ENCODE data around the gene GPR158.
"Not testable (repeated sequence)": the region's sequence is repeated elsewhere in the genome, so short reads cannot be mapped to it uniquely, and the experiment has no call there.

Gene GPR158

DNA sequence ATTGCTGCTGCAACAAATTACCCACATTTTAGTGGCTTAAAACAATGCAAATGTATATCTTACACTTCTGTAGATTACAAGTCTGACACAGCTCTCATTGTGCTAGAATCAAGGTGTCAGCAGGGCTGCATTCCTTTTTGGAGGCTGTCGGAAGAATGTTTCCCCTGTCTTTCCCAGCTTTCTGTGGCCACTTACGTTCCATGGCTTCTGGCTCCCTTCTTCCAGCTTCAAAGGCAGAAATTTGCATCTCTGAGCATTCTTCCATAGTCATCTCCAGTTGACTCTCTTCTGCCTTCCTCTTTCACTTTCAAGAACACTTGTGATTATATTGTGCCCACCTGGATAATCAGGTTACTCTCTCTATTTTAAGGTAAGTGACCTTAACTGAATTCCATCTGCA is 125.3 kb downstream of the GPR158 start:
- in situ Hi-C loops (cut with MboI; ENCODE audit: low sequenced_read_pairs) = no loop called here

DNA sequence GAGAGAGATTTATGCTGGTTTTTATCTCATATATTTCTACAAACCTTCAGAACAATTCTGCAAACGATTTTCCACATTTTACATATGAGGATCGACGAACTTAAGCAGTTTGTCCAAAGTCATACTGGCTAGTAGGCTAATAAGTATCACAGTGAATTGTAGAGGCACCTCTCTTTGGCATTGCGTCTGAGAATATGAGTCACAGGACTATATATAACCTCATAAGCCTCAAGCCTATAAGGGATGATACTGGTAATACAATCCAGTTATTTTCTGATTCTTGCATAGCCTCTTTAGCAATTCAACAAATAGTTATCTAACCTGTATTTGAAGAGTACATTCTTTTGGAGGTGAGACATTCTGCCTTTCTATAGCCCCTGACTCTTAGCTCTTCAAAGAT is 129.8 kb downstream of the GPR158 start:
- in situ Hi-C loops (cut with MboI; ENCODE audit: low sequenced_read_pairs) = no loop called here

DNA sequence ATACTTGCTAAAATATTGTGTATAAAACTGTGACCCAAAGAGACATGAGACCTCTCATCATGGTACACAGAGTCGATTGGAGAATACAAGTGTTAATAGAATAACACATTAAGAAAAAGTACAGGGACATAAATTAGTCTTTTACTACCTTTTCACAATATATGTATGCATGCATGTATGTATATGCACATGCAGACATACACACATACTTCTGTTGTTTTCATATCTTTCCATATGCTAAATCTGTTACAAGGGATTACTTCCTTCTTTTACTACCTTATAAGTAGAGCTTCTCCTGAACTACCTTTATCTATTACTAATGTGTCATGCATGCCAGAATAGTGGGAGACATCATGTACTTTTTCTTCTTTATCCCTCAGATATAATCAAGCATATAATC is 131.6 kb downstream of the GPR158 start:
- in situ Hi-C loops (cut with MboI; ENCODE audit: low sequenced_read_pairs) = no loop called here

DNA sequence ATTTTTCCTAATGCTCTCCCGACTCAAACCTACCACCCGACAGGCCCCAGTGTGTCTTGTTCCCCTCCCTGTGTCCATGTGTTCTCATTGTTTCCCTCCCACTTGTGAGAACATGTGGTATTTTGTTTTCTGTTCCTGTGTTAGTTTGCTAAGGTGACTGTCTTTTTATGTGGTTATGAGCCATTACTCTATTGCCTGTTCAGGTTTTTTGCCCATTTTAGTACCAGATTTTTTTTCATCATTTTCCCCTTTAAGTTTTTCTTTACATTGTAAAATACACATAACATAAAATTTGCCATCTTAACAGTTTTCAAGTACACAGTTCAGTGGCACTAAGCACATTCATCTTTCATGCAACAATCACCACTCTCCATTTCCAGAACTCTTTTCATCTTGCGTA is 133.5 kb downstream of the GPR158 start:
- in situ Hi-C loops (cut with MboI; ENCODE audit: low sequenced_read_pairs) = no loop called here

DNA sequence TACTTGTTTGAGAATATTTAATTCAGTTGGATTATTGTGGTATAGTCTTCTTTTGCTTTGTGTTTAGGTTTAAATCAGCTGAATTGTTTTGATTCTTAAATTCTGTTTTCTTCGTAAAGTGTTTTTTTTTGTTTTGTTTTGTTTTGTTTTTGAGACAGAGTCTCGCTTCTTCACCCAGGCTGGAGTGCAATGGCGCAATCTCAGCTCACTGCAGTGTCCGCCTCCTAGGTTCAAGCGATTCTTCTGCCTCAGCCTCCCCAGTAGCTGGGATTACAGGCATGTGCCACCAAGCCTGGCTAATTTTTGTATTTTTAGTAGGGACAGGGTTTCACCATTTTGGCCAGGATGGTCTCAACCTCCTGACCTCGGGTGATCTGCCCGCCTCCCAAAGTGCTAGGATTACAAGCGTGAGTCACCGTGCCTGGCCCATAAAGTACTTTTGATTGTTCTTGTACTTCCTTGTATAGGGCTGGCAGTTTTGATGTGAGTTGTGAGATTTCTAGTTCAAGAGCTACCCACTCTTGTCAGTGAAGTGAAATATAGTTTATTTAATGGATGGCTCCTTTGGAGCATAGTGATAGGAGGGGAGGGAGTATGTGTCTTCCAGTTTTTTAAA is 142.9 kb downstream of the GPR158 start:
- in situ Hi-C loops (cut with MboI; ENCODE audit: low sequenced_read_pairs) = not testable (repeated sequence)

DNA sequence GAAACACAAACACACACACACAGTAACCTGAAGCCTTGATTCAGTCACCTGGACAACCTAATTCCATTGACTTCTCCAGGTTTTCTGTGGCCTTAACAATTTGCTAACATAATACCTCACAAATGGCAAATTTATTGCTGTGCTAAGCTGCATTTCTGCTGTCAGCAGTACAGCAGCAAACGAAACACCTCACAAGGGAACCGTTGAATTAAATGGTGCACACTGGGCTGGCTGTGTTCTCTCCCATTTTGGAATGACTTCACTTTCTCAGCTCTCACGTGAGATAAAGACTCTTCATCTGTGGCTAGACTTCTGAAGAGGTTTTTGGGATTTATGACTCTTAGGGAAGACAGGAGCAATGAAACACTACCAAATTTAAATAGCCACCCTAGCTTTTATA is 152.5 kb downstream of the GPR158 start:
- in situ Hi-C loops (cut with MboI; ENCODE audit: low sequenced_read_pairs) = no loop called here

DNA sequence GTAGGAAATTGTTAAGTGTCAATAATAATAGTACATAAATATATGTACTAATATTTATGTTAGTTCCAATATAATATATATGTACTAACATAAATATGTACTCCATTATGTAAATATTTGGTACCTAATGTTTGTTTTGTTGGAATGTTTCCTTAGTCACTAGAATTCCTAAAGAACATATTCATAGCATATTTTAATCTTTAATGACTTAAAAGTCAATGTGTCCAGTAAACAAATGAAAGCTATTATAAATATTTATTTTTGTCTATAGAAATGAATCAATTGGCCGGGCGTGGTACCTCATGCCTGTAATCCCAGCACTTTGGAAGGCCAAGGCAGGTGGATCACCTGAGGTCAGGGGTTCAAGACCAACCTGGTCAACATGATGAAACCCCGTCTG is 153.6 kb downstream of the GPR158 start:
- in situ Hi-C loops (cut with MboI; ENCODE audit: low sequenced_read_pairs) = no loop called here

DNA sequence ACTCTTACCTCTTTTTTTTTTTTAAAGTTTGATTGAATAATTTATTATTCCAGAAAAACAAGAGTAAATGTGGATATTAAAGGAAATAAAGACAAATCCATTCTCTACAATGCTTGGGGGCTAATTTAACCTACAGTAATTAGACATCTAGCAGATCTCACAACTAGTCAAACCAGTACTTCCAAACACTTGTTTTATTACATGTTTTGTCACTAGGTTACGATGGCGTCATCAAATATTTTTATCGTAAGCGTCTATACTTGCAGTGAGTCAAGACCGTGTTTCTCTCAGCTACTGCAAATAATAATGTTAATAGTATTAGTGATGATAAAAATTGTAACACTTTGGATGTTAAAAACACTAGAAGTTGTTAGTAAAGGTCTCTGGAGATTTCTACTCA is 154.8 kb downstream of the GPR158 start:
- in situ Hi-C loops (cut with MboI; ENCODE audit: low sequenced_read_pairs) = not testable (repeated sequence)

DNA sequence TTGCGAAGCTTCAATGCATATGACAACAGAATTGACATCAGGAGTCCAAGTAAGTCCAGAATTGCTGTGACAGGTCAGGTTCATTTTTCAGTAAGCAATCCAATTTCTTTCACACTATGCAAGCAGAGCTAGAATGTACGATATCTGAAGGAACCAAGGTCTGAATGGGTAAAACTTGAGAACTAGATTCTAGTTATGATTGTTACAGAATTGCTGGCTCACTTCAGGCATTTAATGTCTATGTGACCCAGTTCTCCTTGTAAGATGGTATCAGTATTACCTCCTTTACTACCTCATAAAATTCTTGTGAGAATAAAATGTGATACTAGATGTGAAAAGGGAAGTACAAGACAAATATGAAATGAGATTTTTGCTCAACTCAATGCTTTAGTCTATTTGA is 159.6 kb downstream of the GPR158 start:
- in situ Hi-C loops (cut with MboI; ENCODE audit: low sequenced_read_pairs) = no loop called here

DNA sequence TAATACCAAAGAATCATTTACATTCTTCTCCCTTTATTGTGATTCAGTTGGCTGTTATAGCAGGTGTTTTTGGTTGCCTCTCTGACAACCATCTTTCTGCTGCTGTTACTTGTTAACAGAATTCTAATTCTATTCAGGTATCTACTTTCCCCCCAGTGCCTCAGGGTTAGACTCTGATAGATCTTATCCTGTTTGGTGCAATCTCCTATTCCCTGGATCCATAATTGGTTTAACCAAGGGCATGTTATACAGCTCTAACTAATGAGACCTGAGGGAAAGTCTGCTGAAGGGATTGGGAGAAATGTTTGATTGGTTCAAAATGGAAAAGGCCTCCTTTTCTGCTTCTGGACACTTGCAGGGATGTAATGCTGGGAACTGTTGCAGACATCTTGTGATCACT is 161.5 kb downstream of the GPR158 start:
- in situ Hi-C loops (cut with MboI; ENCODE audit: low sequenced_read_pairs) = no loop called here

DNA sequence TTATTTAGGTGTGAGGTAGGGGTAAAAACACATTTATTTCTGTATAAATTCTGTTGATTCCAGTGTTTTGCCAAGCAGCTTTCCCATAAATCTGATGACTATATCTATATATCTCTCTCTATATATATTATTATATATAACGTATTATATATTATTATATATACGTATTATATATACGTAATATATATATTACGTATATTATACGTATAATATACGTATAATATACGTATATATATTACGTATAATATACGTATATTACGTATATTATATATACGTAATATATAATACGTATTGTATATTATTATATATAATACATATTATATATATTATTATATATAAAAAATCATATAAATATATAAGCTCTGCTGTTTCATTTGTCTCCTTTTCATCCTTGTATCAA is 163.5 kb downstream of the GPR158 start:
- in situ Hi-C loops (cut with MboI; ENCODE audit: low sequenced_read_pairs) = no loop called here

DNA sequence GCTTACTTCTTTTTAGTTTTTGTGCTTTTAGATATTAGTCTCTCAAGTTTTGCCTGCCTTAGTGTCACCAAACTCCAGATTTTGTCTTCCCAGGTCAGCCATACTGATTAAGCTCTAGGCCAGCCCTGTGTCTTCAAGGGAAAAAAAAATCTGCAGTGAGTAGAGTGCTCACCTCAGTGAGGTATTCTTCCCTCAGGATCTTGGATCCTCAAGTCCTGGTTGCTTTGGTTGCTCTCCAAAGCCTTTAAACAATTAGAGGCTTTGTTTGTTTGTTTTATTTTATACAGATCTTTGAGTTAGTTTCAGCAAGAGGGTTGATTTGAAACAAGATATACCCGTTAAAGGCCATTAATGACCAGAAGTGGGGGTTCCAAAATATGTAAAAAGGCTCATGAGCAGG is 165.2 kb downstream of the GPR158 start:
- in situ Hi-C loops (cut with MboI; ENCODE audit: low sequenced_read_pairs) = no loop called here

DNA sequence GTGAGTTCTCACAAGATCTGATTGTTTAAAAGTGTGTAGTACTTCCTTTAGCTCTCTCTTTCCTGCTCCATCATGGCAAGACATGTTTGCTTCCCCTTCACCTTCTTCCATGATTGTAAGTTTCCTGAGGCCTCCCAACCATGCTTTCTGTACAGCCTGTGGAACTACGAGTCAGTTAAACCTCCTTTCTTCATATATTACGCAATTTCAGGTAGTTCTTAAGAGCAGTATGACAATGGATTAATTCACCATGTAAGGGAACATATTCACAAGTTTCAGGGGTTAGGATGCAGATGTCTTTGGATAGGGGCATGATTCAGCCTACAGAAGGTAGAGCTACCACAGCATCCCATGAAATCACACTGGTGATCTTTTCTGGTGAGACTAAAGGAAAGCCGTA is 174.7 kb downstream of the GPR158 start:
- in situ Hi-C loops (cut with MboI; ENCODE audit: low sequenced_read_pairs) = no loop called here

DNA sequence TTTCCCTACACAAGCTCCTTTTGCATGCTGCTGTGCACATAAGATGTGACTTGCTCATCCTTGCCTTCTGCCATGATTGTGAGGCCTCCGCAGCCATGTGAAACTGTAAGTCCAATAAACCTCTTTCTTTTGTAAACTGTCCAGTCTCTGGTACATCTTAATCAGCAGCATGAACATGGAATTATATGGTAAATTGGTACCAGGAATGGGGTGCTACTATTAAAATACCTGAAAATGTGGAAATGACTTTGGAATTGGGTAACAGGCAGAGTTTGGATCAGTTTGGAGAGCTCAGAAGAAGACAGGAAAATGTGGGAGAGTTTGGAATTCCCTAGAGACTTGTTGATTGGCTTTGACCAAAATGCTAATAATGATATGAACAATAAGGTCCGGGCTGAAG is 181.8 kb downstream of the GPR158 start:
- in situ Hi-C loops (cut with MboI; ENCODE audit: low sequenced_read_pairs) = no loop called here

DNA sequence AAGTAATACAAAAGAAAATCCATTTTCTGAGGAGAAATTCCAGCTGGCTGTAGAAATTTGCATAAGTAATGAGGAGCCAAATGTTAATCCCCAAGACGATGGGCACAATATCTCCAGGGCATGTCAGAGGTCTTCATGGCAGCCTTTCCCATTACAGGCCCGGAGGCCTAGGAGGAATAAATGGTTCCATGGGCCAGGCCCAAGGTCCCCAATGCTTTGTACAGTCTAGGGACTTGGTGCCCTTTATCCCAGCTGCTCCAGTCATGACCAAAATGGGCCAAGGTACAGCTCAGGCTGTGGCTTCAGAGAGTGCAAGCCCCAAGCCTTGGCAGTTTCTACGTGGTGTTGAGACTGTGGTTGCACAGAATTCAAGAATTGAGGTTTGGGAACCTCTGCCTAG is 182.5 kb downstream of the GPR158 start:
- in situ Hi-C loops (cut with MboI; ENCODE audit: low sequenced_read_pairs) = no loop called here

DNA sequence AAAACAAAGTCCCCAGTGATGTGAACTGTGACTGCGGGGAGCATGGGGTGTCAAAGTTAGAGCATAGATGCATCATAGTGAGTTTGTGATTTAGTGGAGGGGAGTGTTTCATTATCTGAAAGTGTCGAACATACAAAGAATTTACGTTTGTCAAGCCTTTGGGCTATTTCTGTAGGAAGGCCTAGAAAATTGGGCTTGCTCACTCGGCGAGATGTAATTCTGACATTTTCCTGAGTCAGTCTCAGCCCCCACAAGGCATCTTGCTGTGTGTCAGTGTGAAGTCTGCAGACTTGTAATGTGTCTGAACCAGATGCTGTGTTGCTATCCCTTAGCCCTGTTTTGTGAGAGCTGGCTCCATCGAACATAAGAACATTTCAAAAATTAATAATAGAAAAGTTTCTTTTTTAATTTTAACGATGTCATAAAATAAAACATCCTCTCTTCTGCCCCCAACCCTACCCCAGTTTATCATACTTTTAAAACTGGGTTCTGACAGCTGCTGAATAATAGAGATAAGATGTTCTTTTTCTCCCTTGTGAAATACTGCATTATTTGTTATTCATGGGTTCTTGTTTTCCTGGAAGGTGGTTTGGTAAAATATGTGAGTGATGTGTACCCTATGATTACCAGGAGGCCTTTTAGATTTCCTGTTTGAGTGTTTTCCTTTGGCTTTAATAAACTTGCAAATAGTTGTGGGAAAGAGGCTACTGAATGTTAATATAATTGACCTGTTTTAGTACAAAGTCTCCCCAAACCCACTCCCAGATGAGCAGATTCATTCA is 207.4 kb downstream of the GPR158 start:
- in situ Hi-C loops (cut with MboI; ENCODE audit: low sequenced_read_pairs) = no loop called here

DNA sequence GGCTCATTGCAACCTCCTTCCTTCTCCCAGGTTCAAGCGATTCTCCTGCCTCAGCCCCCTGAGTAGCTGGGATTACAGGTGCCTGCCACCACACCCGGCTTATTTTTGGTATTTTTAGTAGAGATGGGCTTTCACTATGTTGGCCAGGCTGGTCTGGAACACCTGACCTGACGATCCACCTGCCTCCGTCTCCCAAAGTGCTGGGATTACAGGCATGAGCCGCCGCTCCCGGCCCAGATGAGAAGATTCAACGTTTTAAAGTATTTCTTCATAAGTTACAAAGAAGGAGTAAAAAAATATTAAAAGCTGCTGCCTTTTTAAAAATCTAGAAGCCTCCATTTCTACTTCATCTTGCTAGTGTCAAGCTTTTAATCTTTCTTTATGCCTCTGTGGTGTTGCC is 208.1 kb downstream of the GPR158 start:
- in situ Hi-C loops (cut with MboI; ENCODE audit: low sequenced_read_pairs) = not testable (repeated sequence)

DNA sequence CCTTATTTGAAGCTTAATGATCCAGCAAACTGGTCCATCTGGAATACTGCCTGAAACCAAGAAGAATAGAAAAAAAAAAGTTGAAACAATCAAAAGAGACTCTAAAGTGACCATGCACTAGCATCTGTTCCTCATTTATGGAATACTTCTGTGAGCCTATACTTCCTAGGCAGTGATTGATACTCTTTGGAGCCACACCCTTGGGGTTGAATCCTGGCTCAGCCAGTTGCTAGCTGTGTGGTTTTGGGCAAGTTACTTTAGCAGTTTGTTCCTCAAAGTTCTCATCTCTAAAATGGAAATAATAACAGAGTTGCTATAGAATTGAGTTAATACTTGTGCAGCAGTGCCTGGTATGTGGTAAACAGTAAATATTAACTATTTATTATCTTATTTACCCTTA is 208.9 kb downstream of the GPR158 start:
- in situ Hi-C loops (cut with MboI; ENCODE audit: low sequenced_read_pairs) = no loop called here

DNA sequence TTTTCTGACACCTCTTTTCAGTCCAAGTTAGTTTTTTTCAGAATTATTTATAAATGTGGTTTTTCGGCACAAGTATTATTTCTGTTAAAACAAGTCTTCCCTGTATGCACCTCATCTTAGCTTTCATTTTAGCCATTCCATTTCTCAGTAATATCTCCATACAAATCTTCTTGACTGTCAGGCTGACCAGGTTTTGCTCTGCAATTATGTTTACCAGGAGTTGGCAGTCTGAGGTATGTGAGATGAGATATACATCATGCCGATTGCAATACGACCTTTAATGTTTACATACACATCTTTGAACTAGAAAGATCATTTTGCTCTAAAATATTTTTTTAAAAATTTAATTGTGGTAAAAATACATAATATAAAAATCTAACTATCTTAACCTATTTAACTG is 209.8 kb downstream of the GPR158 start:
- in situ Hi-C loops (cut with MboI; ENCODE audit: low sequenced_read_pairs) = no loop called here

DNA sequence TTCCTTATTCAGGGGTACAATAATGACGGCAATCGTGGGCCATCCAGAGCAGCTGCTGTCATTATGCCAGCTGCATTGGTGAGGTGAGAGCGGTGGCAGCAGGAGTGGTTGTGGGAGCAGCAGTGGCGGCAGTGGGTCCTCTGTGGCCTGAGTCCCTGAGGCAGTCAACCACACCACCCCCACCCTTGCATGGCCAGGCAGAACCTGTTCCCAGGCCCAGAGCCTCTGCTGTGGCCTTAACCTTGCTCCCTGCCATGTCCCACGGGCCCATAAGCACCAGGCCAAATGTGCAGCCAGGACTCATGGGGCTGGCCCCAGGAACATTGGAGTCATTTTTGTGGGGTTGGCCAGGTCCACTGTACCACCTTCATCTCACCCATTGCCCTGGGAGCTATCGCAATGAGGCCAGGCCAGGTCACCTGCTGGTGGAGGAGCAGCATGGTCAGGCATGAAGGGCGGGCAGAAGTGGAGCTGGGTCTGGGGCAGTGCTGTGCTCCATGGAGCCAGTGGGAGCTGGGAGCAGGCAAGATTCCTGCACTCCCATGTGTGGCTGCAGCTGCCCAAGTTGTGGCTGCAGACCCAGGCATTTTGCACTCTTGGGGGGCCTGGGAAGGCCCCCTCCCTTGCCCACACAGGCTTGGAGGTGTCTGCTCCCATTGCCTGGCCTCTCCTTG is 213.5 kb downstream of the GPR158 start:
- in situ Hi-C loops (cut with MboI; ENCODE audit: low sequenced_read_pairs) = no loop called here

DNA sequence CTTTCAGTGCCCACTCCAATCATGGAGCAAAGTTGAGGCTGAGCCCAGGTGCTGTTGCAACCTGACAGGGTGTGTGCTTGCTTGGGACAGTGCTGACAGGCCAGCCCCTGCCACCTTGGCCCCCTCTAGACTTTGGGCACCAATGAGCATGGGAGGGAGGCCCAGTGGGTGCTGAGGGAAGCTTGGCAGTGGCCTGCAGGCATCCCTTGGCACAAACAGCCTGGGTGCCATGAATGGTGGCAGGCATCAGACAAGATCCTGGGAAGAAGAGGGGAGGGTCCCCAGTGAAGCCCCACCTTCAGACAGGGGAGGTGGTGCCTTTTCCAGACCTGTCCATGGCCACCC is 214.0 kb downstream of the GPR158 start:
- in situ Hi-C loops (cut with MboI; ENCODE audit: low sequenced_read_pairs) = no loop called here

DNA sequence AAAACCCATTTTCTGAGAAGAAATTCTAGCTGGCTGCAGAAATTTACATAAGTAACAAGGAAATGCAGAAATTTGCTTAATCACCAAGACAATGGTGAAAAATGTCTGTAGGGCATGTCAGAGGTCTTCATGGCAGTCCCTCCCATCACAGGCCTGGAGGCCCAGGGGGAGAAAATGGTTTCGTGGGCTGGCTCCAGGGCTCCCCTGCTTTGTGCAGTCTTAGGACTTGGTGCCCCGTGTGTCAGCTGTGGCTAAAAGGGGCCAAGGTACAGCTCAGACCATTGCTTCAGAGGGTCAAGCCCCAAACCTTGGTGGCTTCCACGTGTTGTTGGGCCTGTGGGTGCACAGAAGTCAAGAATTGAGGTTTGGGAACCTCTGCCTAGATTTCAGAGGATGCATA is 215.9 kb downstream of the GPR158 start:
- in situ Hi-C loops (cut with MboI; ENCODE audit: low sequenced_read_pairs) = no loop called here

Measured in HL-60/S4 treated with retinoic acid at 250 ng/mL for 4 days and 3 days (cell line).